K562 (cell line): ENCODE results near the gene CRHR2.

ENCODE experiments used
- CREM ChIP-seq: IDR thresholded peaks from 2 replicates; pipeline ENCODE4 v1.6.1; 2014; ENCODE audit warnings: antibody characterized with exemption, low read depth
- DLX4 ChIP-seq: fragments of 250-450 bp; sonication (Bioruptor Pico); IDR thresholded peaks from 2 replicates; pipeline ENCODE4 v1.6.1; 2021; ENCODE audit warnings: mild to moderate bottlenecking
- EP300 ChIP-seq: IDR thresholded peaks from 2 replicates; pipeline ENCODE4 v1.6.1; 2012; ENCODE audit warnings: low read length, improper control_type of control experiment
- ETV6 ChIP-seq, 3 experiments: fragments of 150-350 bp in 1 of 3; sonication (generic) in 1 of 3; formaldehyde crosslinking in 1 of 3; IDR thresholded peaks; 2 replicates each; pipeline versions ENCODE4 v1.6.1 to v1.8.0; 2014 to 2022; ENCODE audit warnings: borderline replicate concordance in 2 of 3, low read depth in 2 of 3, antibody characterized with exemption in 1 of 3, low read length in 1 of 3, mild to moderate bottlenecking in 1 of 3, missing genetic modification reagents in 1 of 3
- EZH2 ChIP-seq: IDR thresholded peaks from 2 replicates; pipeline ENCODE4 v1.6.1; 2012; ENCODE audit warnings: low read depth, mild to moderate bottlenecking, inconsistent platforms, low read length, borderline replicate concordance
- FOXK1 ChIP-seq: sonication (generic); formaldehyde crosslinking; IDR thresholded peaks from 2 replicates; pipeline ENCODE4 v1.8.0; 2022; ENCODE audit warnings: missing genetic modification reagents, mild to moderate bottlenecking, borderline replicate concordance
- HDAC3 ChIP-seq: fragments of 450-650 bp; IDR thresholded peaks from 2 replicates; pipeline ENCODE4 v1.6.1; 2018; ENCODE audit warnings: borderline replicate concordance, mild to moderate bottlenecking, moderate library complexity; ENCODE audit not compliant: partially characterized antibody
- MAFG ChIP-seq: fragments of 450-650 bp; conservative IDR thresholded peaks from 2 replicates; pipeline ENCODE4 v1.6.1; 2016; ENCODE audit warnings: missing genetic modification characterization, missing compliant biosample characterization
- NONO ChIP-seq, 2 experiments: fragments of 200-400 bp in 1 of 2; fragments of 450-650 bp in 1 of 2; formaldehyde crosslinking in 1 of 2; IDR thresholded peaks; 2 replicates each; pipeline ENCODE4 v1.6.1; 2017; ENCODE audit warnings: low read depth in 2 of 2, mild to moderate bottlenecking in 2 of 2, moderate library complexity in 2 of 2, low read length in 1 of 2
- POLR2A ChIP-seq: fragments of 450-650 bp; conservative IDR thresholded peaks from 2 replicates; pipeline ENCODE4 v1.6.1; 2016
- RBM22 ChIP-seq: fragments of 200-400 bp; formaldehyde crosslinking; IDR thresholded peaks from 2 replicates; pipeline ENCODE4 v1.6.1; 2018; ENCODE audit warnings: low read length, low read depth; ENCODE audit not compliant: poor library complexity, severe bottlenecking
- ZFX ChIP-seq: sonication (generic); formaldehyde crosslinking; IDR thresholded peaks from 2 replicates; pipeline ENCODE4 v1.8.0; 2022; ENCODE audit warnings: mild to moderate bottlenecking, missing genetic modification reagents, moderate library complexity

GRCh38 chr7:30654296-30655090, 27.8 kb downstream of the CRHR2 start:
- TF ChIP-seq ZFX (no peak), RBM22 (no peak), DLX4 (CRISPR knock-in tag) (no peak), MAFG (tag) (no peak), HDAC3 (no peak), ETV6 (IDR thresholded peaks at IDR 0.05; ENCODE audit: borderline replicate concordance in 1 of 2, low read depth in 2 of 2, low read length in 1 of 2) (no peak), ETV6 (CRISPR knock-in tag; IDR thresholded peaks at IDR 0.05; ENCODE audit: borderline replicate concordance) (no peak), CREM (no peak), EZH2 (no peak), NONO (IDR thresholded peaks at IDR 0.05; ENCODE audit: low read depth in 2 of 2, low read length in 1 of 2) (no peak), POLR2A (no peak), FOXK1 (CRISPR knock-in tag) (no peak), EP300 (no peak)
